Fibroblast of lung (primary cell): ENCODE measurements around the gene PCDHB2. TPM values are rescaled to one million over a fixed set of nuclear protein-coding genes. Genes with fewer than 3 reads are reported as not detected.
"Not testable (repeated sequence)": the region's sequence is repeated elsewhere in the genome, so short reads cannot be mapped to it uniquely, and the experiment has no call there.

ENCODE experiments used
- DNase-seq, 2 donors: peaks; one replicate each; pipeline versions ENCODE4 v3.0.0 to v3.0.0-alpha.2; 2010; ENCODE audit warnings: low read depth in 2 of 2
- H2AFZ ChIP-seq: 2 replicates; pipeline ENCODE4 v1.5.1; 2012; ENCODE audit warnings: low read length, control low read depth, inconsistent platforms
- H3K27ac ChIP-seq: 2 replicates; pipeline ENCODE4 v1.5.1; 2011; ENCODE audit warnings: low read length, control low read depth; ENCODE audit not compliant: insufficient read depth
- H3K27me3 ChIP-seq: 2 replicates; pipeline ENCODE4 v1.5.1; 2011; ENCODE audit warnings: mild to moderate bottlenecking, low read length; ENCODE audit not compliant: control insufficient read depth, insufficient read depth
- H3K36me3 ChIP-seq: 2 replicates; pipeline ENCODE4 v1.5.1; 2011; ENCODE audit warnings: low read length; ENCODE audit not compliant: control insufficient read depth, insufficient read depth
- H3K4me1 ChIP-seq: 2 replicates; pipeline ENCODE4 v1.5.1; 2011; ENCODE audit warnings: low read length; ENCODE audit not compliant: control insufficient read depth, insufficient read depth; ENCODE audit errors: extremely low read depth
- H3K4me2 ChIP-seq: 2 replicates; pipeline ENCODE4 v1.5.1; 2011; ENCODE audit warnings: low read length, control low read depth; ENCODE audit not compliant: insufficient read depth; ENCODE audit errors: extremely low read depth
- H3K4me3 ChIP-seq, 4 experiments: fragments of 200-600 bp in 1 of 4; sonication (generic) in 1 of 4; replicated peaks in 1 of 4; 2 replicates each; pipeline ENCODE4 v1.5.1; 2011 to 2016; ENCODE audit warnings: low read length in 4 of 4, low read depth in 3 of 4, mild to moderate bottlenecking in 3 of 4, control low read depth in 2 of 4, inconsistent platforms in 1 of 4, mixed read lengths in 1 of 4; ENCODE audit not compliant: insufficient read depth in 1 of 4; ENCODE audit errors: control extremely low read depth in 1 of 4
- H3K79me2 ChIP-seq: 2 replicates; pipeline ENCODE4 v1.5.1; 2012; ENCODE audit warnings: mild to moderate bottlenecking, low read length, inconsistent platforms; ENCODE audit not compliant: control insufficient read depth, insufficient read depth
- H3K9ac ChIP-seq: 2 replicates; pipeline ENCODE4 v1.5.1; 2011; ENCODE audit warnings: mild to moderate bottlenecking, low read length, control low read depth; ENCODE audit not compliant: insufficient read depth
- H3K9me3 ChIP-seq: 2 replicates; pipeline ENCODE4 v1.5.1; 2012; ENCODE audit warnings: low read depth, low read length; ENCODE audit not compliant: control insufficient read depth, insufficient read depth
- H4K20me1 ChIP-seq: 2 replicates; pipeline ENCODE4 v1.5.1; 2011; ENCODE audit warnings: low read length; ENCODE audit not compliant: control insufficient read depth, insufficient read depth; ENCODE audit errors: extremely low read depth
- CTCF ChIP-seq, 2 donors: IDR thresholded peaks in 1 of 2; conservative IDR thresholded peaks in 1 of 2; 1 replicate in 1 of 2; 2 replicates in 1 of 2; pipeline ENCODE4 v1.5.1; 2011 to 2012; ENCODE audit warnings: low read length in 2 of 2, control low read depth in 1 of 2, inconsistent platforms in 1 of 2, low read depth in 1 of 2, mild to moderate bottlenecking in 1 of 2
- EZH2 ChIP-seq: IDR thresholded peaks from 2 replicates; pipeline ENCODE4 v1.5.1; 2012; ENCODE audit warnings: low read length, control low read depth, mild to moderate bottlenecking; ENCODE audit errors: missing control alignments
- polyA plus RNA-seq, 2 donors: library from polyadenylated mRNA; depleted of rRNA in 1 of 2; stranded (reverse) in 1 of 2; unstranded in 1 of 2; fragments of >200 nt; gene quantifications; 2 replicates each; pipeline ENCODE4 v1.2.1, GENCODE V29; 2011 to 2012; ENCODE audit warnings: missing spikeins in 1 of 2
- total RNA-seq: library from RNA; depleted of rRNA; stranded (reverse); fragments of >200 nt; gene quantifications from 2 replicates; pipeline ENCODE4 v1.2.1, GENCODE V29; 2014

PCDHB2 gene
- total and polyA plus RNA-seq, 2 donors (not counting 1 experiment from before 2014, with no cell fraction given) = 3.1 to 4.6 TPM

GRCh38 chr5:141101059-141101458 is 6.6 kb downstream of the PCDHB2 start:
- H3K4me1 ChIP-seq = no peaks in the 10 kb centered on the region
- H3K4me3 ChIP-seq = peak overlapping the region in 2 of 4 experiments; percentile 7 to 32
- H3K36me3 ChIP-seq = no peaks in the 10 kb centered on the region
- H3K27ac ChIP-seq = no peak overlapping the region
- H3K79me2 ChIP-seq = no peaks in the 10 kb centered on the region
- H3K9me3 ChIP-seq = no peaks in the 10 kb centered on the region
- H3K27me3 ChIP-seq = no peaks in the 10 kb centered on the region
- TF ChIP-seq CTCF (conservative IDR thresholded peaks at IDR 0.05 in 1 of 2, IDR thresholded peaks at IDR 0.05 in 1 of 2; ENCODE audit: low read depth in 1 of 2, low read length in 2 of 2) (no peak), EZH2 (no peak)
- no peak overlapping the region for H2AFZ ChIP-seq
- no peaks in the 10 kb centered on the region for H4K20me1 ChIP-seq
- no peak for DNase-seq
- no peak overlapping the region for H3K4me2 ChIP-seq
- no peak overlapping the region for H3K9ac ChIP-seq

- not testable (repeated sequence) for DNase-seq, H3K9ac ChIP-seq, H3K9me3 ChIP-seq, H2AFZ ChIP-seq, H3K36me3 ChIP-seq, H3K79me2 ChIP-seq, H3K4me3 ChIP-seq, H4K20me1 ChIP-seq, H3K4me2 ChIP-seq, H3K27me3 ChIP-seq, H3K27ac ChIP-seq, H3K4me1 ChIP-seq
Observed at GRCh38 chr5:141102070-141102469, 7.7 kb downstream of the PCDHB2 start.

GRCh38 chr5:141102471-141102870 is 8.1 kb downstream of the PCDHB2 start:
- not testable (repeated sequence) for H3K27me3 ChIP-seq, H3K4me2 ChIP-seq, H3K4me1 ChIP-seq, H2AFZ ChIP-seq, H3K9me3 ChIP-seq, H4K20me1 ChIP-seq, H3K36me3 ChIP-seq, H3K79me2 ChIP-seq, DNase-seq, H3K9ac ChIP-seq, H3K27ac ChIP-seq, H3K4me3 ChIP-seq

GRCh38 chr5:141105350-141105749 is 10.9 kb downstream of the PCDHB2 start:
- no peak overlapping the region for H2AFZ ChIP-seq
- H3K27me3 ChIP-seq = no peaks in the 10 kb centered on the region
- no peaks in the 10 kb centered on the region for H3K36me3 ChIP-seq
- H4K20me1 ChIP-seq = no peaks in the 10 kb centered on the region
- no peaks in the 10 kb centered on the region for H3K4me1 ChIP-seq
- no peak overlapping the region for H3K4me3 ChIP-seq
- no peak overlapping the region for H3K27ac ChIP-seq
- TF ChIP-seq CTCF (conservative IDR thresholded peaks at IDR 0.05 in 1 of 2, IDR thresholded peaks at IDR 0.05 in 1 of 2; ENCODE audit: low read depth in 1 of 2, low read length in 2 of 2) (no peak), EZH2 (no peak)
- no peaks in the 10 kb centered on the region for H3K79me2 ChIP-seq
- H3K9me3 ChIP-seq = no peaks in the 10 kb centered on the region
- H3K9ac ChIP-seq = no peak overlapping the region
- DNase-seq = no peak
- no peak overlapping the region for H3K4me2 ChIP-seq
